Putamen (tissue), 1 donor: ENCODE measurements around the gene LHX1.

Experiments used
- DNase-seq: peaks from one replicate; pipeline ENCODE4 v3.0.0-alpha.2; 2016; ENCODE audit warnings: low spot score

The LHX1 gene

GRCh38 chr17:36937001-36937958 lies at the start of gene LHX1:
TSS of gene LHX1 (plus strand) at chr17:36937475. CDS start at chr17:36938198, 723 bp downstream.
- no peak for DNase-seq

- no peak for DNase-seq
These were observed 48.9 kb upstream of the LHX1 start for GRCh38 chr17:36888236-36888951.

GRCh38 chr17:36889770-36890349 lies 47.4 kb upstream of the LHX1 start:
- DNase-seq: no peak

- DNase-seq: no peak
These were observed 46.7 kb upstream of the LHX1 start for GRCh38 chr17:36890398-36891168.

GRCh38 chr17:36892112-36892838 lies 45.0 kb upstream of the LHX1 start:
- DNase-seq: no peak

GRCh38 chr17:36894177-36894576 lies 43.1 kb upstream of the LHX1 start:
- DNase-seq: no peak

GRCh38 chr17:36894925-36895324 lies 42.4 kb upstream of the LHX1 start:
- DNase-seq: no peak

- no peak for DNase-seq
These were observed 37.8 kb upstream of the LHX1 start for GRCh38 chr17:36899250-36900159.

GRCh38 chr17:36900160-36900512 lies 37.1 kb upstream of the LHX1 start:
- no peak for DNase-seq

- no peak for DNase-seq
These were observed 35.8 kb upstream of the LHX1 start for GRCh38 chr17:36901506-36901905.

GRCh38 chr17:36907407-36907806 lies 29.9 kb upstream of the LHX1 start:
- no peak for DNase-seq

- no peak for DNase-seq
These were observed 26.8 kb upstream of the LHX1 start for GRCh38 chr17:36910513-36910912.

- DNase-seq: no peak
These were observed 26.3 kb upstream of the LHX1 start for GRCh38 chr17:36911001-36911400.

GRCh38 chr17:36913132-36913531 lies 24.1 kb upstream of the LHX1 start:
- DNase-seq: no peak

GRCh38 chr17:36918211-36918691 lies 19.0 kb upstream of the LHX1 start:
- DNase-seq: no peak

- no peak for DNase-seq
These were observed 17.8 kb upstream of the LHX1 start for GRCh38 chr17:36919407-36919968.

- DNase-seq: no peak
These were observed 17.0 kb upstream of the LHX1 start for GRCh38 chr17:36920032-36921005.

GRCh38 chr17:36921095-36921851 lies 16.0 kb upstream of the LHX1 start:
- peak; percentile 49 for DNase-seq
